IPS DF 4.7 (cell line): ENCODE results near the gene YPEL3.

Experiments used
- DNase-seq: peaks from one replicate; pipeline ENCODE4 v3.0.0-alpha.2; 2013; ENCODE audit warnings: low spot score; ENCODE audit errors: extremely low read depth

Gene YPEL3

GRCh38 chr16:30069611-30070462, 26.2 kb downstream of the YPEL3 start:
- no peak for DNase-seq

GRCh38 chr16:30068750-30069610, 27.0 kb downstream of the YPEL3 start:
- no peak for DNase-seq

DNA sequence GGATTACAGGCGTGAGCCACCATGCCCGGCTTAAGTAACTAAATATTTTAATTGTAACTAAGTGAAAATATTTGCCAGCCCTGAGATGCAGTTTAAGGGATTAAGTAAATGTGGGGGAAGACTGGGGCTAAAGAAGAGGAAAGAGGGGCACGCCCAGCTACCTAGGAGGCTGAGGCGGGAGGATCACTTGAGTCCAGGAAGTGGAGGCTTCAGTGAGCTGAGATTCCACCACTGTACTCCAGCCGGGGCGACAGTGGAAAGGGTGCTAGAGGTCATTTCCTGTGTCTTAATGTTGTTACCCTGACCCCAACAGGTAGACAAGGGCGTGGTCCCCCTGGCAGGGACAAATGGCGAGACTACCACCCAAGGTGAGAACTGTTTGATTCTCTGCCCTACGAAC, 27.7 kb downstream of the YPEL3 start:
- DNase-seq: no peak

GRCh38 chr16:30067584-30067916, 28.5 kb downstream of the YPEL3 start:
- no peak for DNase-seq

DNA sequence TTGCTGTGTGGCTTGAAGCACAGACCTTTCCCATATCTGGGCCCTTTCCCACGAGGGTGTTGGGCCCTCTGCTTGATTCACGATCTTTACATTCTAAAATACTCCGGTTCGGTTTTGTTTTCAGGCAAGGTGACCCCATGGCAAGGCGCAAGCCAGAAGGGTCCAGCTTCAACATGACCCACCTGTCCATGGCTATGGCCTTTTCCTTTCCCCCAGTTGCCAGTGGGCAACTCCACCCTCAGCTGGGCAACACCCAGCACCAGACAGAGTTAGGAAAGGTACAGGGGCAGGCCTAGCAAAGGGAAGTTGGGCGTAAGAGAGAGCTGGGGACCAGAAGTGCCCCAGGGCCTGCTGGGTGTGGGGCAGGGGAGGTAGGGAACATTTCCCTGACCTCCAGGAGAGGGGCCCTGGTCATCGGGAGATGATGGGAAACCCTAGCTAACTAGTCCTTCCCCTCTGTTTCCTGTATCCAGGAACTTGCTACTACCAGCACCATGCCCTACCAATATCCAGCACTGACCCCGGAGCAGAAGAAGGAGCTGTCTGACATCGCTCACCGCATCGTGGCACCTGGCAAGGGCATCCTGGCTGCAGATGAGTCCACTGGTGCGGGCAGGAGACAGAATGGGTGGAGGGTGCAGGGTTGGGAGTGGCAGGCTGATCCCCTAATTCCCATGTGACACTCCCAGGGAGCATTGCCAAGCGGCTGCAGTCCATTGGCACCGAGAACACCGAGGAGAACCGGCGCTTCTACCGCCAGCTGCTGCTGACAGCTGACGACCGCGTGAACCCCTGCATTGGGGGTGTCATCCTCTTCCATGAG, 29.0 kb downstream of the YPEL3 start:
- no peak for DNase-seq

- DNase-seq: no peak
Observed at GRCh38 chr16:30065943-30066760, 29.9 kb downstream of the YPEL3 start.

DNA sequence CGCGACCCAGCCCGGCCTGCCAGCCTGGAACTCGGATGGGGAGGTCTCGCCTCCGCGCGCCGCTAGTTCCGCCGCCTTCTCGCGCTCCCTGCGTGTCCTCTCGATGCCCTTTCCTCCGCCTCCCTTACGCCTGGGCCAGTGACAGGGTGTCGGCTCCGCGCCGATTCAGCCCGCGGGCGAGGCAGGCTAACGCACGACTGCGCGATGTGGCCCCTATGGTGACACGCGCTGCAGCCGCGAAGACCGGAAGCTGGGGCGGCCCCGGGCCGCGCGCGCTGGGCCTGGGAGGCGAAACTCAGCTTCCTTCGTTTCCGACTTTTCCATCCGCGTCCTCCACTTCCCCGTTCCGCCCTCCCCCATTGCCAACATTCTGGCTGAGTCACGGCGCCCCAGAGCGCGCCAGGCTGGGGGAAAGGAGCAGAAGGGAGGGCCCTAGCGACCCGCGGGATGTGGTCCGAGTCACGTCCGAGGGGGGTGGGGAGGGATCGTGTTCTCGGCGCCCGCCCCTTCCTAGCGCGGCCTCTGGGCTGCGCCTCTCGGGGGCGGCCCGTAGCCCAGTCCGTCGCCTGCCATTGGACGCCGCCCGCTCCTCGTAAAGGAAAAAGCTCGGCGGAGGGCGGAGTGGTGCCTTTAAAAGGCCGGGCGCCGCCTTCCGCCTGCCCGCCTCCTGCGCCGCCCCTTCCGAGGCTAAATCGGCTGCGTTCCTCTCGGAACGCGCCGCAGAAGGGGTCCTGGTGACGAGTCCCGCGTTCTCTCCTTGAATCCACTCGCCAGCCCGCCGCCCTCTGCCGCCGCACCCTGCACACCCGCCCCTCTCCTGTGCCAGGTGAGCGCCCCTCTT, 30.7 kb downstream of the YPEL3 start, which contains the start of gene ALDOA:
Gene ALDOA (plus strand): TSS at position 659 of the 841 bp plus-strand sequence. CDS start 1,138 bp downstream, outside the sequence.
- DNase-seq: no peak

DNA sequence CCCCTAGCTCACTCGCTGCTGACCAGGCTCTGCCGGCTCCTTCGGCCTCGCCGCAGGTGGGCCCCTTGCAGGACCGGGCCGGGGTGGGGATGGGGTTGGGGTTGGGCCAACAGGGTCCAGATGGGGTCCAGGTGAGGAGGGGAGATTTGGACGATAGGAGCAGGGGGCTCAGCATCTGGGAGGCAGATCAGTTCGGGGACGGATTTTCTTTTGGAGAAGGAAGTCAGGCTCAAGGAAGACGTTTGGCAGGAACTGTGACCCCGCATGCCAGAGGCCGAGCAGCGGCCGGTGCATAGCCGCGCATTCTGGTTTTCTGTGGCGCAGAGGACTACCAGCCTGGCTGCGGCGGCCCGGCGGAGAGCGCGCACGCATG, 31.3 kb downstream of the YPEL3 start:
- DNase-seq: no peak

DNA sequence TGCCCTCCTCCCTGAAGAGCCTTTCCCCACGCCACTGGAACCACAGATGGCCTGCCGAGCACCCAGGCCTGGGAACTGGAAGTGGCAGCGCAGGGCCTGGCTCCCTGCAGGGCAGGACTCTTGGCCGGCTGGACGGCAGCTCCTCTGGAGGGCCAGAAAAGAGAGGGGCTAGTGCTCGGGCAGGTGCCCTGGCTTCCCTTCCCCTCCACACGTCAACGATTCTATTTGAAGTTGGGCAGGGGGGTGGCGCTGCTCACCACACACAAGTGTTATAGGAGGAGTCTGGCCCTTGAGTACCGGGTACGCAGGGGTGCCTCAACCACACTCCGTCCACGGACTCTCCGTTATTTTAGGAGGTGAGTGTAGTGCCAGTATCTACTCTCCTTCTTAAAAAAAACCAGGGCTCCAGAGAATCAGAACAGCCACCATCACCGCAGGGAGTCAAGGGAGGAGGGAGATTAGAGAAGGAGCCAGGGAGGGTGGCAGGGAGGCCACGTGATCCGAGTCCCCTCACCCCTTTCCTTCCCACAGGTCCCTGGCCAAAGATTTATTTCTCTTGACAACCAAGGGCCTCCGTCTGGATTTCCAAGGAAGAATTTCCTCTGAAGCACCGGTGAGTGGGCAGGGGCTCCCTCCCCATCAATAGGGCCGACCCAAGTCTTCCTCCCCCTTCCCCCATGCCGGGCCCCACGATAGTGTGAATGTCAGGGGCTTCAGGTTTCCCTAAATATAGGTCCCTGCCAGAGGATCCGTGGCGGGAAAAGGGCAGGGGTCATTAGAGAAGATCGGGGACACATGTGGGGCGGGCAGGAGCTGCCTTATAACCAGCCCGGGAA, 31.9 kb downstream of the YPEL3 start:
- no peak for DNase-seq

DNA sequence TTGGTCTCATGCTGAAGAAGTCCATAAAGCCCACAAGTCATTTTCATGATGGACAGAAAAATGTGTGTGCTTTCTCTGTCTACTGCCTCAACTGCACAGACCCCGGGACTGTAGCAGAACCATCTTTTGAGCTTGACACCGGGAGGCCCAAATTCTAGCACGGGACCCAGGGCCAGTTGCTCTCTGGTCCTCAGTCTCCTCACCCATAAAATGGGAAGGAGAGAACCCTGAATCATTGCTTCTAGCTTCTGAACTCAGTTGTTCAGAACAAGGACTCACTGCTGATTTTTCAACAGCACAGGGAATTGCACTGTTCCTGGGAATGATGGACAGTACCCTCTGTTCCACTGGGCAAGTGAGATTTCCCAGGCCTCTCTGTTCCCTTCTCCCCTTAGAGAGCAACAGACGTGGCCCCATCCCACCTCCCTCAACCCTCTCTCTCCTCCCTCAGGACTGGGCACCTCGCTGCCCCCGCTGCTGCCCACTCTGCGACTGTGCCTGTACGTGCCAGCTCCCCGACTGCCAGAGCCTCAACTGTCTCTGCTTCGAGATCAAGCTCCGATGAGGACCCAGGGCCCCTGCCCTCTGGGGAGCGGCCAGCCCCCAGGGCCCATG, 32.6 kb downstream of the YPEL3 start:
- no peak for DNase-seq

- DNase-seq: no peak
Observed at GRCh38 chr16:30060836-30061554, 35.0 kb downstream of the YPEL3 start.

- no peak for DNase-seq
Observed at GRCh38 chr16:30060346-30060745, 35.7 kb downstream of the YPEL3 start.

DNA sequence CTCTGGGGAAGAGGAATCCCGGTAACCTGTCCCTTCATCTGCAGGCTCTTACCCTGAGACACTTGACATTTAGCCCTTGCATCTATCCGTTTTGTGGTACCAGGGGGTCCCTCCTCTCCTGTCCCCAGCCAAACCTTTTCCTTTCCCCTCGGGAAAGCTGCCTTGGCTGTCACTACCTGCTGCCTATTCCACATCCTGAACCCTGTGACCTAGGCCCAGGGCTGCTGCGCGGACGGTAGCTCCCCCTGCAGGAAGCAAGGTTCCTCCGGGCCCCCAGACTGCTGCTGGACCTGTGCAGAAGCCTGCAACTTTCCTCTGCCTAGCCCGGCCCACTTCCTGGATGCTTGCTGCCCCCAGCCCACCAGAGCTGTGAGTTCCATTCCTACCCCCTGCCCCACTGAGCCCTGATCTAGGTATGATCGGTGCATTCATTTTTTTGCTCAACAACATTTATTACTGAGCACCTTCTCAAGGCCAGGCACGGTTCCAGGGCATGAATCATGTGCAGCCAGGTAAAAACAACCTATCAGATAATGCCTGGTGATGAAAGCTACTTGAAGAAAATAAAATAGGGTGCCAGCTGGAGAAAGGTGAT, 41.0 kb downstream of the YPEL3 start:
- no peak for DNase-seq

GRCh38 chr16:30054451-30054850, 41.6 kb downstream of the YPEL3 start:
- no peak for DNase-seq

DNA sequence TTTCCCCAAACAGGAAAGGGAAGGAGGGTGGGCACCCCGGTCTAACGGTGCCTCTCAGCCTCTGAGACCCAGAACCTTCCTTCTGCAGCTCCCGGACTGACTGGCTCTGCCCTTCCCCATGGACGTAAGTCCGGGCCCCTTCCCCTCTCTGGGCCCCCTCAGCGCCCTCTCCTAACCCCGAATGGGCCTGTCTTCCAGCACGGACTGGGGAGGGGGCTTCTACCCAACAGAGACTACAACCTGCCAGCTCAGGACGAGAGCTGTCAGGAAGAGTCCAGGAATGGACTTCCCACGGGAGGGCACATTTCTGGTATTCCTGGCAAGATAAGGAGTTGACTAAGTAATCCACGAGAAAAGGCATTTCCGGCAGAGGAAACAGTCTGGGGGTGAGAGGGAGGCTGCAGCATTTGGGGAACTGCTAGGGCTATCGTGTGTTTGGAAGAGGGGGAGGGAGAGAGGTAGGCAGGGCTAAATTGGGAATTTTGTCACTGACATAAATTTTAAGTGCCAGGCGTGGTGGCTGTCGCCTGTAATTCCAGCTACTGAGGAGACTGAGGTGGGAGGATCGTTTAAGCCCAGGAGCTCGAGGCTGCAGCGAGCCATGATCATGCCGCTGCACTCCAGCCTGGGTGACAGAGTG, 42.5 kb downstream of the YPEL3 start:
- DNase-seq: no peak

DNA sequence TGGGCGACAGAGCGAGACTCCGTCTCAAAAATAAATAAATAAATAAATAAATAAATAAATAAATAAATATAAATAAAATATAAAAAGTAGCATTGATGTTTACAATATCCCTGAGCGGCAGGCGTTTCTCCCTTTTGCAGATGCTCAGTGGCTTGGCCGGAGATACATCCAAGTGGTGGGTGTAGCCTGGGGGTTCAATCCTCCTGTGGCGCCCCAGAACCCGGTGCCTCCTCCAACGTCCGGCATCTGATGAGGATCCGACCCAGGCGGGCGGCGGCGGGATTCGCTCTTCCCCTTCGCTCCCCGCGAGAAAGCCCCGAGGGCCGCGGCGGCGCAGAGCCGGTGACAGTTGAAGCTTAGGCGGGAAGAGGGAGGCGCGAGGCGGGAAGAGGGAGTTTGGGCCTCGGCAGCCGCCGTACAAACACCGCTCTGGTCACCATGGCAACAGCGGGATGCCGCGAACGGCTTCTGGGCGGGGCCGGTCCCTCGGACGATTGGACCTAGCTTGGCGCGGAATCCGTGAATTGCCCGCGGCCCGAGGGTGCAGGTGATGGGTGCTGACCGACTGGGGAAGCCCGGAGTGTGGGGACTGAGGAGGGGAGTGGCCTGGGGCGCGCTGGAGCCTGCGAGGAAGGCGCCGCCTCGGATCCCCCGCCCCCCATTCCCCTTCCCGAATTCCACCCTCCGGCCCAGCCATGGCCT, 43.2 kb downstream of the YPEL3 start:
- DNase-seq: no peak
